Loucy (cell line): ENCODE measurements around the gene FXYD3.
"Not testable (repeated sequence)": the region's sequence is repeated elsewhere in the genome, so short reads cannot be mapped to it uniquely, and the experiment has no call there.

Experiments used
- CTCF ChIP-seq: fragments of 200-600 bp; sonication (generic); conservative IDR thresholded peaks from 2 replicates; pipeline ENCODE4 v1.5.1; 2014; ENCODE audit warnings: mild to moderate bottlenecking, antibody characterized with exemption, low read length
- EZH2phosphoT487 ChIP-seq: fragments of 200-600 bp; IDR thresholded peaks from 2 replicates; pipeline ENCODE4 v1.6.1; 2018; ENCODE audit warnings: antibody characterized with exemption, mild to moderate bottlenecking, moderate library complexity, borderline replicate concordance

- TF ChIP-seq CTCF, EZH2phosphoT487: not testable (repeated sequence)
These were observed 12.0 kb upstream of the FXYD3 start for GRCh38 chr19:35103614-35104013.
